Activated naive CD4-positive, alpha-beta T cell treated with anti-CD3 and anti-CD28 coated beads, Interleukin-2, amount 50 U/mL, for 72 hours (primary cell): ENCODE measurements around the gene SLC7A5. TPM values are rescaled to one million over a fixed set of nuclear protein-coding genes. Genes with fewer than 3 reads are reported as not detected.
"Not testable (repeated sequence)": the region's sequence is repeated elsewhere in the genome, so short reads cannot be mapped to it uniquely, and the experiment has no call there.

ENCODE experiments used
- ATAC-seq, 2 donors: fragments of 150-1000 bp; cut with Tn5 transposase; 2 replicates each; pipeline ENCODE4 v1.10.0; 2021; ENCODE audit warnings: mild to moderate bottlenecking in 2 of 2, moderate library complexity in 2 of 2
- DNase-seq, 2 donors: peaks; one replicate each; pipeline ENCODE4 v3.0.0; 2021 to 2022; ENCODE audit warnings: low spot score in 2 of 2
- H3K27ac Mint-ChIP-seq, 2 donors: one replicate each; pipeline ENCODE4 v1.8.0; 2022; ENCODE audit warnings: mild to moderate bottlenecking in 2 of 2, mixed read lengths in 2 of 2
- H3K36me3 Mint-ChIP-seq, 2 donors: one replicate each; pipeline ENCODE4 v1.8.0; 2022; ENCODE audit warnings: mixed read lengths in 2 of 2
- H3K9me3 Mint-ChIP-seq, 2 donors: one replicate each; pipeline ENCODE4 v1.8.0; 2022; ENCODE audit warnings: mixed read lengths in 2 of 2
- total RNA-seq, 2 donors: library from RNA; stranded (reverse); gene quantifications; one replicate each; pipeline ENCODE4 v1.2.3, GENCODE V29; 2022

Gene SLC7A5
- total RNA-seq, 2 donors from 2014 or later = 112 to 197 TPM

GRCh38 chr16:87870418-87871291 lies 1.3 kb upstream of the SLC7A5 start:
- ATAC-seq, H3K9me3 Mint-ChIP-seq, DNase-seq: not testable (repeated sequence)
- H3K27ac Mint-ChIP-seq = peak overlapping the region; percentile 87 to 99
- H3K36me3 Mint-ChIP-seq = peaks cover 32 to 33% of the 10 kb centered on the region in 2 donors

DNA sequence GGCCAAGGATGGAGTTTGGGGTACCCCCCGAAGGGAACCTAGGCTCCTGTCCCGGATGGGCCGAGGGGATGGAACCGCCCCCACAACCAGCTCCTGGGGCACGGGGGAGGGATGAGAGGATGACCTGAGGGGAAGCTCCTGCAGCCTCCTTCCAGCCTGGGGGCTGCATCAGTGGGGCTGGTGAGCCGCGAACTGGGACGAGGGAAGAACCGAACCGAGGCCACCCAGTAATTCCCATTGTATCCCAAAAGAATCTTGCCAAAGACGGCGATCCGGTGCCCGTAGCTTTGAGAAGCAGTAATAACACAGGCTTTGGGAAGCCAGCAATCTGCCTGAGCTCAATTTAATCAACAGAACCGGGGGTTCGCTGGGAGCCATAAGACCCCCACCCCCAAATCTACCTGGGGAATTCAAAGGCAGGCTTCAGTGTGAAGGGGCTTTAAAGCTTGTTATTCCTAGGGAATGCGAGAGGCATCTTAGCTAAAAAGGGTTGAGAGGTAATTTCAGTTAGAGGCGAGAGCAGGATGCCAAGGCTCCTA lies 641 bp upstream of the SLC7A5 start:
- DNase-seq = not testable (repeated sequence)
- H3K36me3 Mint-ChIP-seq = peaks cover 36 to 38% of the 10 kb centered on the region in 2 donors

DNA sequence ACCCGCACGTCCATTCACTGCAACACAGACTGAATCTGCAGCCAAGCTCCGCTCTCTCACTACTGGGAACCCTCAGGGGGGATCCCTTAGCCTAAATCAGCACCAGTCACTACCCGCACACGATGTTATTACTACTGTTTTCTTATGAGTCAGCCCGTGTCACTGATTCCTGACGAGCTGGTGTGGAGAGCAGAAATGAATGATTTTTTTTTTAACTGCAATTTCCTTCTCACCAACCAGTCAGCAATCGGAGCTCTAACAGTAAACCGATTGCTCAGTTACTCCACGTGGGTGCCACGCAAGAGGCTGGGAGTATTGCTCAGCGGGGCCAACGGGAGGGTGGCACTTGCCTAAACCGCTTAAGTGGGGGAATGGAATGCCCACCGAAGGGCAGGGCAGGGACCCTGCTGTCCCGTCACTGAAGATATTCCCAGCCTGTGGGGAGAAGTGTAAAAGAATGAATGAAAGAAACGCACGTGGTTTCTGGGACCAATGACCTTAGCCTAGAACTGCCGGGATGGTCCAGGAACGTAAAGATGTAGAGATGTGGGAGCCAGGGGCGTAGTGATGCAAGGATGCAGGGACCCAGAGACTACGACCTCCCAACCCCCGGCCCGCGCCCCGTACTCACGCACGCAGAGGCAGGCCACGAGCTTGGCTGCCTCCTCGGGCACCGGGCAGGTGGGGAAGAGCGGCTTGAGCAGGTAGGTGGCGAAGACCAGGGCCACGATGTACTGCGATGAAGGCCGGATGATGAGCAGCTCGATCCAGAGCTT lies 865 bp downstream of the SLC7A5 start:
- DNase-seq (peak; percentile 58 to 83), ATAC-seq (peak; percentile 62 to 77)
- Mint-ChIP-seq H3K27ac (peak overlapping the region; percentile 99 to 100), H3K36me3 (peaks cover 45 to 47% of the 10 kb centered on the region in 2 donors)
- H3K9me3 Mint-ChIP-seq = not testable (repeated sequence)

More for the DNA sequence above, 641 bp upstream of the SLC7A5 start:
- peak overlapping the region; percentile 87 to 99 for H3K27ac Mint-ChIP-seq
- ATAC-seq, H3K9me3 Mint-ChIP-seq: not testable (repeated sequence)

- Mint-ChIP-seq H3K36me3 (peaks cover 51 to 52% of the 10 kb centered on the region in 2 donors), H3K27ac (peak overlapping the region; percentile 99 to 100)
- not testable (repeated sequence) for H3K9me3 Mint-ChIP-seq, ATAC-seq, DNase-seq
These were observed 3.3 kb downstream of the SLC7A5 start for GRCh38 chr16:87865902-87866555.

- H3K27ac Mint-ChIP-seq = peak overlapping the region; percentile 96 to 99
- peaks cover 52 to 60% of the 10 kb centered on the region in 2 donors for H3K36me3 Mint-ChIP-seq
- DNase-seq (no peak), ATAC-seq (no peak)
- H3K9me3 Mint-ChIP-seq = no peaks in the 10 kb centered on the region
These were observed 4.8 kb downstream of the SLC7A5 start for GRCh38 chr16:87864331-87864989.

- not testable (repeated sequence) for H3K9me3 Mint-ChIP-seq, ATAC-seq, DNase-seq, H3K27ac Mint-ChIP-seq
- peaks cover 46 to 55% of the 10 kb centered on the region in 2 donors for H3K36me3 Mint-ChIP-seq
These were observed 6.0 kb downstream of the SLC7A5 start for GRCh38 chr16:87863327-87863635.

DNA sequence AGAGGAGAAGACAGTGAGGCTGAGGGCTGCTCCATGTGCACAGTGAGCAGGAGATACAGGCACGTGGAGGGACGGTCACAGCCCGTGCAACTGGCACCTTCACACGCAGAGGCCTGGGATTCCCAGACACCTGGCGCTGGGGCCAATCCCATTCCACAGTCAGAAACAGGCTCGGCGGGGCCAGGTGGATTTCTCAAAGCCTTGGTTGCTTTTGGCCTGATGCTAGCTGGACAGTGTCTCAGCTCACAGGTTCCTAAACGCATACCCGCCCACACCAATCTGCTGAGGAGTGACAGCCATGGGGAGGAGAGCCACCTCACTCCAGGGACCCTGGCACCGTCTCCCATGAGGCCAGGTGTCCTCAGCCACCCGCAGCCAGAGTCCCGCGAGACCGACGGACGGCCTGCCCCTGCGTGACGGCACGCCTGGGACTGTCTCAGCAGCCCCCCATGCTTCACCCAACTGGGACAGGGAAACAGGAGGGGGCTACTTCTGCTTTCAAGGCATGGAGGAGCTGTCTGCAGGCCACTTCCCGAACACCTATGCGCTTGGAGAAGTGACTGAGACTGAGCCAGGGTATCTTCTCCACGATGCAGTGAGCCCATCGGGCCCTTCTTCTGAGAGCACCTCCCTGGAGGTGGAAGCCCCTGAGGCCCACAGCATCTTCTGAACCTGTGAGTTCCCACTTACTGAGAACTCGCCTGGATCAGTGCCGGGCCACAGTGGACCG lies 6.5 kb downstream of the SLC7A5 start:
- ATAC-seq, H3K9me3 Mint-ChIP-seq, DNase-seq: not testable (repeated sequence)
- peaks cover 41 to 50% of the 10 kb centered on the region in 2 donors for H3K36me3 Mint-ChIP-seq
- peak overlapping the region in 1 of 2 donors; percentile 82 for H3K27ac Mint-ChIP-seq

GRCh38 chr16:87861300-87862099 lies 7.8 kb downstream of the SLC7A5 start:
- peak in 1 of 2 donors; percentile 4 for ATAC-seq

GRCh38 chr16:87860553-87861299 lies 8.6 kb downstream of the SLC7A5 start:
- peaks cover 31 to 37% of the 10 kb centered on the region in 2 donors for H3K36me3 Mint-ChIP-seq
- H3K9me3 Mint-ChIP-seq = no peaks in the 10 kb centered on the region
- H3K27ac Mint-ChIP-seq = peak overlapping the region; percentile 75 to 95
- ATAC-seq (peak in 1 of 2 donors; percentile 7), DNase-seq (no peak)

More at GRCh38 chr16:87861300-87862099, 7.8 kb downstream of the SLC7A5 start:
- peaks cover 39 to 42% of the 10 kb centered on the region in 2 donors for H3K36me3 Mint-ChIP-seq
- DNase-seq, H3K9me3 Mint-ChIP-seq: not testable (repeated sequence)
- peak overlapping the region; percentile 75 to 85 for H3K27ac Mint-ChIP-seq

- H3K9me3 Mint-ChIP-seq, ATAC-seq, DNase-seq: not testable (repeated sequence)
- Mint-ChIP-seq H3K36me3 (peaks cover 18 to 29% of the 10 kb centered on the region in 2 donors), H3K27ac (peak overlapping the region; percentile 94 to 97)
These were observed 10.9 kb downstream of the SLC7A5 start for GRCh38 chr16:87858151-87858993.

- no peak for ATAC-seq
- Mint-ChIP-seq H3K36me3 (peaks cover 21 to 38% of the 10 kb centered on the region in 2 donors), H3K9me3 (no peaks in the 10 kb centered on the region), H3K27ac (peak overlapping the region; percentile 94 to 97)
- DNase-seq = no peak
These were observed 12.5 kb downstream of the SLC7A5 start for GRCh38 chr16:87856791-87857228.

DNA sequence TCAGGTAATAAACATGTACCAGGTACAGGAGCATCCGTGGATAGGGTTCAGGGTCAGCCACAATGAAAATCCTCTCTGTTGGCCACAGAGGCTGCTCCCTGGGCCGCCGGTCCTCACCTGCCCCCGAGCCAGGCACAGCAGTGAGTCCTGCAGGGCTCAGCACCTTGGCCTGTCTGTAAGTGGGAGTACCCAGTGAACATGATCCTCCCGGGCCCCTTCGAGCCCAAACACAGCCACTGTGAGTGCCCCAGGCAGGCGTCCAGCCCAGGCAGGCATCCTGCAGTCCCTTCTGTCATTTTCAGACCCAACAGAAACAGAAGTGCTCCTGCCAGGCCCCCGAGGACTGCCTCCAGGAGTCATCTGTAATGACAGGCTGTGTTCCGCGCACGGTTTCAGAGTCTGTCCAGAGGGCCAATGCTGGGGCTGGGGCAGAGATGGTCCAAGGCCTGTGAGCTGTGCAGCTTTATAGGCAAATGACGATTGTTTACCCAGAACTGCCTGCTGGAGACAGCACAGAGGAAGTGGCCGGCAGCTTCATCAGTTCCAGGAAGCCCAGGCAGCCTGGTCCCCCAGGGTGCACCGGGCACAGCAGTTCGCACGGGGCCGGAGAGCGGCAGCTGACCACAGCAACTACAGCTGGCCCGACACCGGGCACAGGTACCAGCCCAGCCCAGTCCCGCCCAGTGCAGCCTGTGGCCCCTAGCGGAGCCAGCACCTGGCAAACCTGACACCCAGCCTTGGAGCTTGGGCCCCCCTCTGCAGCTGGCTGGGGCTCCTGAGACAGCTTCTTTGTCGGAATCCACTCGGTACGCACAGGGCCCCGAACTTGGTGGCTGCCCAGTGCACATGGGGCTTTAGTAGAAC lies 13.2 kb downstream of the SLC7A5 start:
- peak overlapping the region; percentile 94 to 97 for H3K27ac Mint-ChIP-seq
- ATAC-seq = peak; percentile 2 to 36
- DNase-seq = no peak
- peaks cover 22 to 32% of the 10 kb centered on the region in 2 donors for H3K36me3 Mint-ChIP-seq
- no peaks in the 10 kb centered on the region for H3K9me3 Mint-ChIP-seq
